Measurements from ENCODE around the gene ATP5F1C. TPM values are rescaled to one million over a fixed set of nuclear protein-coding genes. Genes with fewer than 3 reads are reported as not detected.
"Not testable (repeated sequence)": the region's sequence is repeated elsewhere in the genome, so short reads cannot be mapped to it uniquely, and the experiment has no call there.

ATP5F1C gene
- 100 to 1,000 TPM; 287 to 290 TPM for total RNA-seq

GRCh38 chr10:7787857-7788638 is at the start of gene ATP5F1C, which contains the start of gene KIN:
Gene ATP5F1C, plus strand, starts transcription at chr10:7788177. Its CDS starts 31 bp downstream, at chr10:7788208.
Gene KIN, minus strand, starts transcription at chr10:7787993. Its CDS starts 60 bp downstream, at chr10:7787933.
- CTCF ChIA-PET: interaction anchor here (0.6 to 1.3 kb wide), 2 partner anchors 258 to 263 kb away, joined by 3 to 5 read pairs; no protein-coding TSS in a partner anchor
- no peak within 1 kb of the TSS for H3K4me3 Mint-ChIP-seq
- no peaks in the 10 kb centered on the region for H3K9me3 Mint-ChIP-seq
- DNase-seq: peak; percentile 98
- no peak within 1 kb of the TSS for H3K27ac Mint-ChIP-seq
- intact Hi-C loops (cut with micrococcal nuclease): loop anchor here (1.0 to 2.0 kb wide), 3 partner anchors 30 to 309 kb away; partner anchors contain the start of genes GATA3 and TAF3
- peaks cover 18% of the 10 kb centered on the region for H3K36me3 Mint-ChIP-seq (ENCODE audit: low read depth)
- no peaks in the 10 kb centered on the region for H3K27me3 Mint-ChIP-seq (ENCODE audit: low read depth)
- H3K4me1 Mint-ChIP-seq (ENCODE audit: low read depth): peaks cover 63% of the 10 kb centered on the region

- no peaks in the 10 kb centered on the region for H3K9me3 Mint-ChIP-seq
- no peak overlapping the region for H3K4me3 Mint-ChIP-seq
- H3K4me1 Mint-ChIP-seq (ENCODE audit: low read depth): no peaks in the 10 kb centered on the region
- H3K27ac Mint-ChIP-seq: no peak overlapping the region
- CTCF ChIA-PET: interaction anchor here (0.9 kb wide), 1 partner anchor 213 kb away, joined by 3 read pairs; no protein-coding TSS in a partner anchor
- no peak for DNase-seq
- no peaks in the 10 kb centered on the region for H3K27me3 Mint-ChIP-seq (ENCODE audit: low read depth)
- no peaks in the 10 kb centered on the region for H3K36me3 Mint-ChIP-seq (ENCODE audit: low read depth)
- intact Hi-C loops (cut with micrococcal nuclease): no loop called here
Measured at GRCh38 chr10:7738536-7739407, 49.2 kb upstream of the ATP5F1C start.

GRCh38 chr10:7744307-7744706 is 43.7 kb upstream of the ATP5F1C start:
- no peak overlapping the region for H3K4me3 Mint-ChIP-seq
- no peaks in the 10 kb centered on the region for H3K9me3 Mint-ChIP-seq
- H3K36me3 Mint-ChIP-seq (ENCODE audit: low read depth): no peaks in the 10 kb centered on the region
- no peaks in the 10 kb centered on the region for H3K27me3 Mint-ChIP-seq (ENCODE audit: low read depth)
- DNase-seq: no peak
- no peak overlapping the region for H3K27ac Mint-ChIP-seq
- CTCF ChIA-PET: no interaction called here
- intact Hi-C loops (cut with micrococcal nuclease): no loop called here
- no peaks in the 10 kb centered on the region for H3K4me1 Mint-ChIP-seq (ENCODE audit: low read depth)

GRCh38 chr10:7748637-7749036 is 39.3 kb upstream of the ATP5F1C start:
- H3K36me3 Mint-ChIP-seq (ENCODE audit: low read depth): peaks cover 14% of the 10 kb centered on the region
- H3K4me3 Mint-ChIP-seq; H3K9me3 Mint-ChIP-seq; H3K27ac Mint-ChIP-seq; intact Hi-C loops (cut with micrococcal nuclease); H3K27me3 Mint-ChIP-seq (ENCODE audit: low read depth); DNase-seq; H3K4me1 Mint-ChIP-seq (ENCODE audit: low read depth): not testable (repeated sequence)
- CTCF ChIA-PET: interaction anchor here (0.6 kb wide), 1 partner anchor 8 kb away, joined by 3 read pairs; no protein-coding TSS in a partner anchor

- Mint-ChIP-seq H3K27ac (no peak overlapping the region), H3K4me3 (no peak overlapping the region), H3K9me3 (no peaks in the 10 kb centered on the region), H3K27me3 (ENCODE audit: low read depth) (no peaks in the 10 kb centered on the region), H3K4me1 (ENCODE audit: low read depth) (no peaks in the 10 kb centered on the region), H3K36me3 (ENCODE audit: low read depth) (peaks cover 19% of the 10 kb centered on the region)
- intact Hi-C loops (cut with micrococcal nuclease): loop anchor here (10.0 kb wide), 1 partner anchor 225 kb away; no protein-coding TSS in a partner anchor
- DNase-seq: no peak
- CTCF ChIA-PET: no interaction called here
Measured at GRCh38 chr10:7750222-7750621, 37.8 kb upstream of the ATP5F1C start.

GRCh38 chr10:7752251-7752650 is 35.7 kb upstream of the ATP5F1C start:
- Mint-ChIP-seq H3K36me3 (ENCODE audit: low read depth) (peaks cover 23% of the 10 kb centered on the region), H3K27ac (no peak overlapping the region), H3K4me1 (ENCODE audit: low read depth) (no peaks in the 10 kb centered on the region), H3K4me3 (no peak overlapping the region), H3K27me3 (ENCODE audit: low read depth) (no peaks in the 10 kb centered on the region), H3K9me3 (no peaks in the 10 kb centered on the region)
- intact Hi-C loops (cut with micrococcal nuclease): loop anchor here (10.0 kb wide), 1 partner anchor 227 kb away; no protein-coding TSS in a partner anchor
- DNase-seq: no peak
- CTCF ChIA-PET: no interaction called here

GRCh38 chr10:7755103-7755502 is 32.9 kb upstream of the ATP5F1C start:
- no peaks in the 10 kb centered on the region for H3K9me3 Mint-ChIP-seq
- no peak overlapping the region for H3K27ac Mint-ChIP-seq
- H3K4me3 Mint-ChIP-seq: no peak overlapping the region
- no peaks in the 10 kb centered on the region for H3K27me3 Mint-ChIP-seq (ENCODE audit: low read depth)
- CTCF ChIA-PET: no interaction called here
- H3K4me1 Mint-ChIP-seq (ENCODE audit: low read depth): no peaks in the 10 kb centered on the region
- intact Hi-C loops (cut with micrococcal nuclease): loop anchor here (5.0 to 10.0 kb wide), 2 partner anchors 230 to 1547 kb away; no protein-coding TSS in a partner anchor
- peaks cover 32% of the 10 kb centered on the region for H3K36me3 Mint-ChIP-seq (ENCODE audit: low read depth)
- DNase-seq: no peak

GRCh38 chr10:7756360-7756992 is 31.5 kb upstream of the ATP5F1C start:
- intact Hi-C loops (cut with micrococcal nuclease): loop anchor here (1.0 to 10.0 kb wide), 4 partner anchors 62 to 1546 kb away; partner anchors contain the start of gene TAF3
- CTCF ChIA-PET: interaction anchor here (0.6 to 1.4 kb wide), 4 partner anchors 8 to 293 kb away, joined by 3 to 4 read pairs (median 4); no protein-coding TSS in a partner anchor
- Mint-ChIP-seq H3K9me3 (no peaks in the 10 kb centered on the region), H3K4me3 (no peak overlapping the region), H3K27ac (no peak overlapping the region), H3K4me1 (ENCODE audit: low read depth) (no peaks in the 10 kb centered on the region), H3K27me3 (ENCODE audit: low read depth) (no peaks in the 10 kb centered on the region), H3K36me3 (ENCODE audit: low read depth) (peaks cover 36% of the 10 kb centered on the region)
- peak; percentile 39 for DNase-seq

- no peak overlapping the region for H3K4me3 Mint-ChIP-seq
- H3K4me1 Mint-ChIP-seq (ENCODE audit: low read depth): no peaks in the 10 kb centered on the region
- intact Hi-C loops (cut with micrococcal nuclease): no loop called here
- no peaks in the 10 kb centered on the region for H3K27me3 Mint-ChIP-seq (ENCODE audit: low read depth)
- no peak overlapping the region for H3K27ac Mint-ChIP-seq
- no peaks in the 10 kb centered on the region for H3K9me3 Mint-ChIP-seq
- DNase-seq: no peak
- peaks cover 32% of the 10 kb centered on the region for H3K36me3 Mint-ChIP-seq (ENCODE audit: low read depth)
- CTCF ChIA-PET: interaction anchor here (1.3 kb wide), 1 partner anchor 238 kb away, joined by 4 read pairs; no protein-coding TSS in a partner anchor
Measured at GRCh38 chr10:7763929-7764328, 24.0 kb upstream of the ATP5F1C start.

GRCh38 chr10:7766241-7766640 is 21.7 kb upstream of the ATP5F1C start:
- Mint-ChIP-seq H3K4me3 (no peak overlapping the region), H3K4me1 (ENCODE audit: low read depth) (no peaks in the 10 kb centered on the region), H3K27ac (no peak overlapping the region), H3K27me3 (ENCODE audit: low read depth) (no peaks in the 10 kb centered on the region), H3K9me3 (no peaks in the 10 kb centered on the region), H3K36me3 (ENCODE audit: low read depth) (peaks cover 28% of the 10 kb centered on the region)
- DNase-seq: no peak
- CTCF ChIA-PET: no interaction called here
- intact Hi-C loops (cut with micrococcal nuclease): no loop called here

- no peak for DNase-seq
- Mint-ChIP-seq H3K27me3 (ENCODE audit: low read depth) (no peaks in the 10 kb centered on the region), H3K9me3 (no peaks in the 10 kb centered on the region), H3K36me3 (ENCODE audit: low read depth) (peaks cover 28% of the 10 kb centered on the region), H3K27ac (no peak overlapping the region), H3K4me1 (ENCODE audit: low read depth) (no peaks in the 10 kb centered on the region), H3K4me3 (no peak overlapping the region)
- intact Hi-C loops (cut with micrococcal nuclease): no loop called here
- CTCF ChIA-PET: no interaction called here
Measured at GRCh38 chr10:7767209-7767608, 20.8 kb upstream of the ATP5F1C start.

- Mint-ChIP-seq H3K4me1 (ENCODE audit: low read depth) (no peaks in the 10 kb centered on the region), H3K27me3 (ENCODE audit: low read depth) (no peaks in the 10 kb centered on the region), H3K36me3 (ENCODE audit: low read depth) (peaks cover 27% of the 10 kb centered on the region), H3K4me3 (no peak overlapping the region), H3K9me3 (no peaks in the 10 kb centered on the region), H3K27ac (no peak overlapping the region)
- intact Hi-C loops (cut with micrococcal nuclease): no loop called here
- DNase-seq: no peak
- CTCF ChIA-PET: no interaction called here
Measured at GRCh38 chr10:7768417-7768816, 19.6 kb upstream of the ATP5F1C start.

Measured in activated naive CD4-positive, alpha-beta T cell treated with anti-CD3 and anti-CD28 coated beads for 36 hours (primary cell).